ENCODE results near the gene TMEM200B.
"Not testable (repeated sequence)": the region's sequence is repeated elsewhere in the genome, so short reads cannot be mapped to it uniquely, and the experiment has no call there.

The TMEM200B gene

DNA sequence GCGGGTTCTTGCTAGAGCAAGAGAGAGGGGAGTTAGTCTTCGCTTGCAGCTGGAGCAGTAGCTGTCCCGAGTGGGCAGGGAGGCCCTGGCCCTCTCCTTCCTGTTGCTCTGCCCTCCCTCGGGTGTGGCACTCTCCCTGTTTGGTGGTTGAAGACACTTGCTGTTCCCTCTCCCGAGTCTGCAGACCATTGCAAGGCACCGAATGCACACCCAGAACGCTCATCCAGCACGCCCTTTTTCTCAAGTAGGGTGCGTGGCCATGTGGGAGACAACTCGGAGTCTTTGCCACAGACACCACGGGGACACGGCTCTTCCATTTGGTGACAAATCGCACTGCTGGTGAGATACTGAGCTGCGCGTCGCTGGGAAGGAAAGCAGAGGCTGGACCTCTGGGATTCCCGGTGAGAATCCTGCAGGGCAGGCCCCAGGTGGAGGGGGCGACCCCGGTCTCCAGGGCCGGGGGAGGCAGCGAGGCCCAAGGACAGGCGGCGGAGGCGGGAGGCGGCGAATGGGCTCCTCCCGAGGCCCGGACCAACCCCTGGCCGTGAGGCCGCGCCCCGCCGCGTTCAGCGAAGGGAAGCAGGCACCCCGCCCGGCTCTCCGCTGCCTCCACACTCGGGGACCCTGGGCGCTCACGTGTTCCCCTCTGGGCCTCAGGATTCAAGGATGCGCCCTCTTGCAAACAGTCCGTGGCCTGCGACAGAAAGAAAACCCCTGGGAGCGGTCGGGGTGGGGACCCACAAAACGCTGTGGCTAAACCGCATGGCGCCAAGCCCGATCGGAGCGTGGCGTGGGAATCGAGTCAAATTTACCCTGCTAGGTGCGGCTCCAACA, 10.4 kb upstream of the TMEM200B start:
- no peak for DNase-seq (ENCODE audit: low read depth)

DNA sequence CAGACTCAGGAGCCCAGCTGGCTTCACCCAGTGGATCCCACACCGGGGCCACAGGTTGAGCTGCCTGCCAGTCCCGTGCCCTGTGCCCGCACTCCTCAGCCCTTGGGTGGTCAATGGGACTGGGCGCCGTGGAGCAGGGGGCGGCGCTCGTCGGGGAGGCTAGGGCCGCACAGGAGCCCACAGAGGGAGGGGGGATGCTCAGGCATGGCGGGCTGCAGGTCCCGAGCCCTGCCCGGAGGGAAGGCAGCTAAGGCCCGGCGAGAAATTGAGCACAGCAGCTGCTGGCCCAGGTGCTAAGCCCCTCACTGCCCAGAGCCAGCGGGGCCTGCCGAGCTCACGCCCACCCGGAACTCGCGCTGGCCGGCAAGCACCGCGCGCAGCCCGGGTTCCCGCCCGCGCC, 7.4 kb upstream of the TMEM200B start:
- not testable (repeated sequence) for DNase-seq (ENCODE audit: low read depth)

GRCh38 chr1:29129916-29130315, 6.2 kb upstream of the TMEM200B start:
- no peak for DNase-seq (ENCODE audit: low read depth)

- DNase-seq (ENCODE audit: low read depth): no peak
Observed at GRCh38 chr1:29128739-29129138, 5.0 kb upstream of the TMEM200B start.

DNA sequence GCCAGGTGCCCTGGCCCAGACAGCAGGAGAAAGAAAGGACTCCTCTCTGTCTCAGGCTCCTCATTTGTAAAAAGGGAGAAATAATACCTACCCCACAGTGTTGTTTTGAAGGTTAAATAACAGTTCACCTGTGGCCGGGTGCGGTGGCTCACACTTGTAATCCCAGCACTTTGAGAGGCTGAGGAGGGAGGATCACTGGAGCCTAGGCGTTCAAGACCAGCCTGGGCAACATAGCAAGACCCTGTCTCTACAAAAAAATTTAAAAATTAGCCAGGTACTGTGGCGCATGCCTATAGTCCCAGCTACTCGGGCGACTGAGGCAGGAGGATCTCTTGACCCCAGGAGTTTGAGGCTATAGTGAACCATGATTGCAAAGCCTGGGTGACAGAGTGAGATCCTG, 2.5 kb upstream of the TMEM200B start:
- no peak for DNase-seq (ENCODE audit: low read depth)

DNA sequence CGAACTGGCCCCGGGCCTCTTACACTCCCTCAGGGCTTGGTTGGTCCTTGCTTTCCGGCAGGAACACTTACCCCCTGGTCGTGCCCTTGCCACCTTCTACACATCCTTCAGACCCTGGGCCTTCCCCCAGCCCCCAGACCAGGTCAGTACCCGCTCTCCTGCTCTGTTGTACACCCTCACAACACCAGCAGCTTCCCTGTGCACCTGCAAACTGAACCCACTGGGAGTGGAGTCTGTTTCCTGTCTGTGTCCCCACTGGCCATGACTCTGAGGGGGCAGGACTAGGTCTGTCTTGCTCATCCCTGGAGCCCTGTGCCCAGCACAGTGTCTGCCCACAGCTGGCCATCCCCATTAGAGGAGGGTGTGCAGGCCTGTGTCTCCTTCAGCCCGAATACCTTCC, 2.1 kb upstream of the TMEM200B start:
- DNase-seq (ENCODE audit: low read depth): no peak

- no peak for DNase-seq (ENCODE audit: low read depth)
Observed at GRCh38 chr1:29125237-29125641, 1.5 kb upstream of the TMEM200B start.

- DNase-seq (ENCODE audit: low read depth): peak; percentile 31
Observed at GRCh38 chr1:29124366-29125236, 898 bp upstream of the TMEM200B start.

DNA sequence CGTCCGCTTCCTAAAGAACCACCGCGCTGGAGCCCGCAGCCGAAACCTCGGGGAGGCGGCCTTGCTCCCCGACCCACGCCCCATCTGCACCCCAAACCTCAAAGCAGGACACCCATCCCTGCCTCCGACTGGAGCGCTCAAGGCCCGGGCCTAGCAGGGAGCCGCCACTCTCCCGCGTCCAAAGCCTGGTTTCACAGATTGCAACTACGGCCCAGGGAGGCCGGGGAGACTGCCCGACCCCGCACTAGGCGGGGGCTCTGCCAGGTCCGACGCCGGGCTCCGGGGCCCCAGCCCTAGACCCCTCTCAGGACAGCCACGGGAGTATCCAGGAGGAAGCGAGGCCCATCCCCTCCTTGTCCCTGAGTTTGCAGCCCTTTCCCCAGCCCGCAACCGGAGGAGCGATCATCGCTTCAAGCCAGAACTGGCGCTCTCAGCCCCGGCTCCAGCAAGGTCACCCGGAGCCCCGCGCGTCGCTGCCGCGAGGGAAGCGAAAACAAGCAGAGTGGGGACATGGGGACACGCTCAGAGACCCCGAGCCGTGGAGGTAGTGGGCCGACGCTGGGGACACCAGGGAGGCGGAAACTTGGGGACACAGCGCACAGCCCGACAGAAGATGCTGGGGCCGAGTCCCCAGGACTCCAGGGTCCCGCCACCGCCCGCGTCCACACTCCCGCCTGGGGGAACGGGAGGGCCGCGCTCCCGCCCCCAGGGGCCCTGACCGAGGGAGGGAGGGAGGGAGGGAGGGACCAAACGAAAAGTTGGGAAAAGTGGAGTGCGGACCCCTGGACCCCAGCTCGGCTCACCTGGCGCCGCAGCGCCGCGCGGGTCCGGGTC, 433 bp downstream of the TMEM200B start:
- DNase-seq (ENCODE audit: low read depth): no peak

- no peak for DNase-seq (ENCODE audit: low read depth)
Observed at GRCh38 chr1:29122682-29123052, 1.0 kb downstream of the TMEM200B start.

DNA sequence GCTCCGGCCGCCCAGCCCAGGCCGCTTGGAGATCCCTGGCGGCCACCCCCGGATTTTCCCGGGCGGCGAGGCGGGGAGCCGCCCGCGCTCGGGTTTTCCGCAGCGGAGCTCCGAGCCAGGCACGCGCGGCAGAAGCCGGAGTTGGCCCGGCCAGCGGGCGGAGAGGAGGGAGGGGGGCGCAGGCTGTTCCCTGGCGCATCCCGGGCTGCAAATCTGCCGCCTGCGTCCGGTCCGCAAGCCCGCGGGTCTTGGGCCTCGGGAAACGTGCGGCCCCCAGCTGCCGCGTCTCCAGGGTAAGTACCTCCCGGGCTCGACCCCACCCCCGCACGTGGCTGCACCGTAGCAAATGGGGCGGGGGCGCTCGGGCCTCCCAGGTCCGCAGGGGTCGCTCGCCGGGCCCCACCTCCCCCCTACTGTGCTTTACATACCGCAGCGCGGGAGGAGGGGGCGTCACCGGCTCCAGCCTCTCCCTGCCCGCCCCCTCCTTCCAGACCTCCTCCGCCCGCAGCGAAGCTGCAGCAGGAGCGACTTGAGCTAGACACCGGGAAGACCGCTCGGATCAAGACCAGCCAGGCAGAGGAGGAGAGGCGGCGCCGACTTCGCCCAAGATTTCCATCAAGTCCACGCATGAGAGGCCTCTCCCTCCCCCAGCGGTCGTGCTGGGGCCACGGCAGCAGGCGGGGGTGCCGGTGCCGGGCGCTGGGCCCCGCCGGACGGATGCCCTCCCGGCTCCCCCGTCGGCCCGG, 1.6 kb downstream of the TMEM200B start:
- no peak for DNase-seq (ENCODE audit: low read depth)

DNA sequence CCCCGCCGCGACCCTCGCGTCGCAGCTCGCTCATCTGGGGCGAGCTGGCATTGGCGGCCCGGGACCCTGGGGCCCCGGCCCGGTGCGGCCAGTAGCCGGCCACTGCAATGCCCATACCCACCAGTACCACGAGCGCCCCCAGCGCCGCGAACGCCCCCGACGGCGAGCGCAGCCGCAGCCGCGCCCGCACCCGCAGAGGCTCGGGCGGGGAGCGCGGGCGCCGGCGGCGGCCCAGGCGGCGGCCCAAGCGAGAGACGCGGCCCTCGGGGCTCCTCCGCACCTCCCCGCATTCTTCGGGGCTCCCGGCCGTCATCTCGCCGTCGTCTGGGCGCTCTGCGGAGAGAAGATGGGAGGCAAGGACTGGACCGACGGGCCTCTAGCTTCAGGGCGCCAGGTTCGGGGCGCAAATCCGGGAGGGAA, 2.2 kb downstream of the TMEM200B start:
- no peak for DNase-seq (ENCODE audit: low read depth)

DNA sequence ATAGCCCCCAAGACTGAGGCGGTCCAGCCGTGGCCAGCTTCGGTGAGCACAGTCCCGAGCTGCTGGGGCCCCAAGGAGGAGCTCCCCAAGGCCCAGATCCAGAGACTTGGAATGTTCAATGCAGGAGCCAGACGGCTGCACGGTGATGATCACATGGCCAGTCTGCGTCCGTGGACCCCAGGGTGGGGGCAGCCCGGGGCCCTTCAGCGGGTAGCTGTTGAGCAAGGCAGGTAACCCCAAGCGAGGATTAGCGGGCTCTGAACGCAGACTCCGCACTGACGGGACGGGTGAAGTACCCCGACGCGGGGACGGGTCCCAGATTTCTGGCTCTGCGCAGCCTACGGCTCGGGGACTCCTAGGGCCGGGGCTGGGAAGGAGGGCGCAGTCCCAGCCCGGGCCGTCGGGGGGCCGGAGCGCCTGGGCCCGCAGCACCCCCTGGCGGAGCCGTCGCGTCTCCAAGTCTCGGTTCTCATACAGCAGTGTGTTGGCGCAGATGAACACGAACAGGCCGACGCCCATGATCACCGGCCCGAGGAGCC, 2.7 kb downstream of the TMEM200B start:
- peak; percentile 53 for DNase-seq (ENCODE audit: low read depth)

GRCh38 chr1:29120367-29120766, 3.3 kb downstream of the TMEM200B start:
- DNase-seq (ENCODE audit: low read depth): no peak

GRCh38 chr1:29119121-29119929, 4.4 kb downstream of the TMEM200B start:
- no peak for DNase-seq (ENCODE audit: low read depth)

DNA sequence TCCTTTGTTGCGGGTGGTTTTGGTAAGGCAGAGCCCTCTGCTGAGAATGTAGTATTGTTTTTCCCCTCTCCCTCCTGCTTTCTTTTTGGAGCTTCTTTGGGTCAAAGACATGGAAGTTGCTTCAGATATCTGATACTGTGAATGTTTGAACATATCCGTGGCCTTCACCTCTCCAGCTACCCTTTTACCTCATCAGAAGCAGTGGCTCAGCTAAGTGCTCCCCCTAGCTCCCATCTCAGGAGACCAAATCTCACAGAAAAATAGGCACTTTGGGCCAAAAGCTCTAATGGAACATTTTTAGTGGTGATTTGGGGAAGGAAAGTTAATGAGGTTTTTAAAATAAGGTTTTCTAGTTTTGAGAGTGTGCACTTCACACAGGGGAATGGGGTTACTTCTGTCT, 6.3 kb downstream of the TMEM200B start:
- DNase-seq (ENCODE audit: low read depth): no peak

GRCh38 chr1:29114654-29115053, 9.0 kb downstream of the TMEM200B start:
- DNase-seq (ENCODE audit: low read depth): no peak

DNA sequence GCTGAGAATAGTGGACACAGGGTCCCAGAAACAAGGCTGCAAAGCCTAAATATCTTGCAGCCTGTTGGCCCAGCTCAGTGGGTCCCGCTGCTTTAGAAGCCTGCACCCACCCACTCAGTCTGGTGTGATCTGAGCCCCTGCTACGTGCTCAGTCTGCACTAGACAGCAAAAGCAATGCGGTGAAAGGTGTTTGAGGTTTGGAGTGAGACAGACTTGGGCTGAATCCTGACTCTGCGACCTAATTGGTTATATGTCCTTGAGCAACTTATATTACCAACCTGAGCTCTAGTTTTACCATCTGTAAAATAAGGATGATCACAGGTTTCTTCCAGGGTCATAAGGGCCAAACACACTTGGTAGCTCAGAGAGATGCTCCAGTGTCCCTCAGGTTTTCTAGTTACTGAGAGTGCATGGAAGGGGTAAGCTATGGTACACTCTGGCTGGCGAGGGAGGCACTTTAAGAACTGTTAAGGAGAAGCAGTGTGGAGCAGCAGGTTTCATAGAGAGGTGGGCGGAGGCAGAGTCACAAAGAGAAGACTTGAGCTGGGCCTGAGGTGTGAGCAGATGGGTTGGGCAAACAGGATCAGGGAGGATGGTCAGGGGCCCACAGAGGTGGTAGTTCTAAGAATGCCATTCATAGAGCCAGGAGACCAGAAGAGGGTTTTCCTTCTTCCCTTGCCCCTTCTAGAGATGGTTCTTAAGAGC, 10.1 kb downstream of the TMEM200B start:
- no peak for DNase-seq (ENCODE audit: low read depth)

- DNase-seq (ENCODE audit: low read depth): no peak
Observed at GRCh38 chr1:29112705-29113412, 10.8 kb downstream of the TMEM200B start.

All from activated gamma-delta T cell treated with anti-CD3 and anti-CD28 coated beads, Interleukin-2, amount 50 U/mL, for 16 hours (primary cell).